Inflammatory macrophage treated with lipopolysaccharide for 4 hours (primary cell): ENCODE results near the gene CDC40.
"Not testable (repeated sequence)": the region's sequence is repeated elsewhere in the genome, so short reads cannot be mapped to it uniquely, and the experiment has no call there.

Experiments used
- DNase-seq: peaks from one replicate; pipeline ENCODE4 v3.0.0-alpha.2; 2020

CDC40 gene

GRCh38 chr6:110201151-110201884, 21.1 kb downstream of the CDC40 start:
- DNase-seq = no peak

DNA sequence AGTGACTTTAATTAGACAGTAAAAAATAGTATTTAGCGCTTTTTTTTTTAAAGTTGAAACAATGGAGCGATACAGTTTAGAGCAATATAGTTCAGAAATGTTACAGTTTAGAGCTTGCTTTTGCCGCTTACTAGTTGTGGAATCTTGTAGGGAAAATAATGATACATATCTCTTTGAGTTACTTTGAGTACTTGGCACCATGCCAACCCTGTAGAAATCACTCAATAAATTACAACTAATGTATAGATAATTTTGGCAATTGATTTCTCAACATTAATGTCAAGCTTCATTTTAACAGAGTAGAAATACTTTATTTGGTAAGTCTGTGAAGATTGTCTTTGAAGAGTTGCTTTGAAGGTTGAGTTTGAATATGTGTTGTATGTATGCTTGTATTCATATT, 27.4 kb downstream of the CDC40 start:
- DNase-seq = no peak

DNA sequence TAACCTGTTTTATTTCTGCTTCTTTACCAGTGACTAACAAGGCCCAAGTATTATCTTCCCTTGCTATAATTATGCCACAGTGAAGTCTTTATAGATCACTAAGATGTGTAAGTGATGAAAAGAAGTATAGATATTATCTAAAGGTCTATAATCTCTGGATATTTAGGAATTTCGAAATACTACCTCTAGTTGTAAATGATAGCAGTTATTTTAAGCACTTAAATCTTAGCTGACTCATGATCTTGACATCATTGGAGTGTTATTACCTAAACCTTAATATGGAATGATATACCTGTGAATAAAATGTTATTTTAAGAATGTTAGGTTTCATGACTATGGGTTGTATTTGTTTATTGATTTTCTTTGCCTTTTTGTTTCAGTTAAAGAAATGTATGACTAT, 31.5 kb downstream of the CDC40 start:
- DNase-seq = no peak

DNA sequence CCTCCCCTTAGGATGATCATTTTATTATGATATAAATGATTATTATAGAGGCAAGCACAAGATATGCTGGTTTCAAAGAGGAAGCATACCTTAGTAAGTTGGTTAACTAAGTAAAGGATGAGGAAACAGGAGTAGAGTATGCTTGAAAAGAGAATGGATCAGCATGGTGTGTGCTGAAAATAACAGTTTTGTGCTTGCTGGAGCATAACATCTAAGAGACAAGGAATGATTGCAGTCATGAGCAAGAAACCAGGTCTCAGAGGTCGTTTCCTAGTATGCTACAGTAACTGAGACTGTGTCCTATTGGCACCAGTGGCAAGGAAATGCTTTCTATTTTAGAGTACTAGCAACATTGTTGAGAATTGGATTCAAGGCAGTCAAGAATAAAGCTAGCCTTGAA, 34.1 kb downstream of the CDC40 start:
- DNase-seq = no peak

DNA sequence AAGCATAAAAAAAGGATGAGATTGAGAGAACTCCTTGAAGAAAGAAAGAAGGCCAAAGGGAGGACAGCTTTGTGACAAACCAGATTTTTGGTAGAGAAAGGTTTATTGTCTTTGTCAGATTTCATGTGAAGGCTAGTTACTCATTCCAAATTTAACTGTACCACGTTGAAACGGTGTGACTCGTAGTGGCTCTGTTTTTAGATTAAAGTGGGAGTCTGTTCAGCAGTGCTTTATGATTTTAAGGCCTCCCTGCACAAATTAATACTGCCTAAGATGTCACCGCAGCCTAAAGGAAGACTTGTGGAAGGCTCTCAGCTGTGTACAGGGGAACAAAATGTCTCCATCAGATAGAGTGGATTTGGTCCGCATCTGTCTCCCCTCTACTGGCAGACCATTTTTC, 35.9 kb downstream of the CDC40 start:
- DNase-seq = no peak

GRCh38 chr6:110217266-110217665, 37.0 kb downstream of the CDC40 start:
- DNase-seq = peak; percentile 7

DNA sequence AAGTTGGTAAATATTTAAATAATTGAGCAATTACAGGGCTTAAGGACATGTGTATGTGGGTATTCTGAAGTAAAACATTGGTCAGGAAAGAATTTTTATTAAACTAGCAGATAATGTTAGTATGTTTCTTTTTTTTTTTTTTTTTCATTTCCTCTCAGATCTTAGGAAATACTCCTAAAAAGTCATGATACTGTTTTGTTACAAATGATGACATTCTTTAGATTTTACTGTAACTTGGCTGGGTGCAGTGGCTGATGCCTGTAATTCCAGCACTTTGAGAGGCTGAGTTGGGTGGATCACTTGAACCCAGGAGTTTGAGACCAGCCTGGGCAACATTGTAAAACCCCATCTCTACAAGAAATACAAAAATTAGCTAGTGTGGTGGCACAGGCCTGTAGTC, 41.5 kb downstream of the CDC40 start:
- no peak for DNase-seq

DNA sequence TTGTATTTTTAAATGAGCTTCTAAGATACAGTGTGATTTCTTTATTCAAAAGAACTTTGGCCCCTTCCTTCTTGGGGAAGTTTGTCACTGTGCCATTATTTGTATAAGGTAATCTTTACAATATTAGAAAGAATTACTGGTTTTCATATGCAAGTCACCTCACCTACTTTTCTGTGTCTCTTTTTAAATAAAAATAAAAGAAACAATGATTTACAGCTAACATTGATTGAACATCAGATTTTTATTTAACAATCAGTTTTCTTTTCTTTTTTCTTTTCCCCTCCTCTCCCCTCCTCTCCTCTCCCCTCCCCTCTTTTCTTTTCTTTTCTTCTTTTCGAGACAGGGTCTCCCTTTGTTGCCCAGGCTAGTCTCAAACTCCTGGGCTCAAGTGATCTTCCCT, 46.0 kb downstream of the CDC40 start:
- DNase-seq = no peak

DNA sequence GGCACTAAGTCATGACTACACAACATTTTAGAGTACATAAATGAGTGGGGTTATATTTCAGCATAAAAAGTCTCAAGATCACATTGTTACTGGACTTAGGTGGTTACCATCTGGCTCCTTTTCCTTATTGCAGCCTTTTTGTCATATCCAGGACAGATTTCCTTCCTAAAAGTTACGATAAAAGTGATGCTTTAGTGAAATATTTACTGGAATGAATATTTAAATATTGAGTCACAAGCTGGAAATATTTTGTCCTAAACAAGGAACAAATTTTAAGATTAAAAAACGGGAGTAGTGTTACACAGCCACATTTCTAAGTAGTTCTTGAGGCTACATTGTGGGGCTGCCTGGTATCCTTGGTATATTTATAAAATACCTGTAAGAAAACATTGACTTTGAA, 52.2 kb downstream of the CDC40 start:
- no peak for DNase-seq

DNA sequence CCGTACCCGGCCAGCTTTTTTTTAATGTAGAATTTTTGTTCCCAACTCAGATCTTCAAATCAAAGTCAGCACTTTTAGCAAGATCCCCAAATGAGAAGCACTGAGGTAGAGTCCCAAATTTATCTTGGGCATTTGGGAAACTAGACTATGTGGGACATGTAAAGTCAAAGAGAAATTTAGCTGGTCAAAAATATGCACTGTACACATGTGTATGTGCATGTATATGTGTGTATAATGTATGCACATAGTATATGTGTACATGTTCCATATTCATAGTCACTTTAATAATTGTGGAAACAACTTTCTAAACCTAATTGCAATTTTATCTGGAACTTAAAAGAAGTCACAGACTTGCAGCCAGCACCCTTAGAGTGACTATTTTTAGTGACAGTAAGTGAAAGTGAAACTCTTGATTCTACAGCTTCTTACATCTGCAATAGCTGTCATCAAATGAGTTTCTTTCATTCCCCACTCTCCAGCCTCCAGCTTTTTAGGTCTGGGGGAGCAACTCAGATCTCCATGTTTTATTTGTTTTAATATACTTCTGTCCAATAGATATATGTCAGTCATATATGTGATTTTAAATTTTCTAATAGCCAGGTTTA, 53.6 kb downstream of the CDC40 start:
- peak; percentile 68 for DNase-seq

GRCh38 chr6:110236007-110236406, 55.8 kb downstream of the CDC40 start:
- not testable (repeated sequence) for DNase-seq

- DNase-seq = no peak
Observed at GRCh38 chr6:110239526-110240274, 59.5 kb downstream of the CDC40 start.

GRCh38 chr6:110244621-110245020, 64.4 kb downstream of the CDC40 start:
- not testable (repeated sequence) for DNase-seq

DNA sequence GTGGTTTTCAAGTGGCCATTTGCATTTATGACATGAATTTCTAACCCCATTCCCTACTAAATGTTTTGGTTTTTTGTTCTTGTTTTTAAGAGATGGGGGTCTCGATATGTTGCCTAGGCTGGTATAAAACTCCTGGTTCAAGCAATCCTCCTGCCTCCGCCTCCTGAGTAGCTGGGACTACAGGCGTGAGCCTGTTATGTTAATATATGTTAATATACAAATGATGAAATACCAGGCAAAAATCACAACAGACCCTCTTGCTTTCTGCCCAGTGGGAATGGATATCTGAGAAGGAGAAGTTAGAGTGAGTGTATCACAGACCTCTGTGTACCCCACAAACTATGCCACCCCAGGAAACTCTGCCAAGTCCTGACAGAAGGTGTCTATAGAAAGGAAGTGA, 66.2 kb downstream of the CDC40 start:
- DNase-seq = no peak

DNA sequence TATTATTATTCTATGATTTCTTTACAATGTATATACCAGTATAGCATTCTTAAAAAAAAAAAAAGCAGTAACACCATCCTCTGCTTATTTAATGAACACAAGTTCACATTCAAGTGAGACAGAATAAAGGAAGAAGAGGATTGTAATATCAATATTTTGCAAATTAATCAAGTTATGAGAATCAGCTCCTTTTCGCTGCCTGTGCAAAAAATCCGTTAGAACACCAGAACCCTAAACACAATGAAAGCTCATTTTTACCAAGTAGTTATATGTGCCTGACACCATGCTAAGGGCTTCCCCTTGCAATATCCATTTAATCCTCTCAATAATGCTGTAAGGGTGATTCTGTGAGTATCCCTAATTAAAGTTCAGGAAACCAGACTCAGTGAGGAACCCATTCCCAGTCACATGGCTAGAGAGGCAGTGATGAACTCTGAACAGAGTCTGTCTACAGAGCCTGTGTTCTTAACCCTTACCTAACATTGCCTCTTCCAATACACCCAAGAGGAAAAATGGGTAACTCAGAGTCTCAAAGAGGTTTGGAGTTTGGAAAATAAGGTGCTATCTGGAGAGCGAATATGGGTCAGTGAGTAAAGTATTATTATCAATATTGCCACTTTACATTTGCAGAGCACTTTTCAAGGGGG, 66.8 kb downstream of the CDC40 start:
- DNase-seq = no peak

- no peak for DNase-seq
Observed at GRCh38 chr6:110250058-110250457, 69.8 kb downstream of the CDC40 start.

- DNase-seq = no peak
Observed at GRCh38 chr6:110250838-110251237, 70.6 kb downstream of the CDC40 start.

- no peak for DNase-seq
Observed at GRCh38 chr6:110255211-110255750, 75.1 kb downstream of the CDC40 start.

DNA sequence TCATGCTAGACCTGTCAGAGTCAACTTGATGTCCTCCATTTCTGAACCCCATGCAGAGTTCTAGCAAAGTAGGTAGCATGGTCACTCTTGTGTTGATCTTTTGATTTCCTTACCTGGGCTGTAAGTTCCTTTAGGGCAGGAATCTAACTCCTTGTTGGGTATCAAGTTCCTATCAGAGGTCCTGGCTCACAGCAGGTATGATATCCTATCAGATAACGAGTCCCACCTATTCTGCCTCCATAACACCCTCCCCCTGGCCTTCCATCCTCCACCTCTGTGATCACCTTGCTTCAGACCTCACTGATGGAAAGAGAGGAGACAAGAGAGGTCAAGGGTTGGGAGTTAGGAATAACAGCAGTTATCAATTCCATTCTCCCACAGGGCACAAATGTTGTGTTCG, 76.1 kb downstream of the CDC40 start:
- no peak for DNase-seq

- DNase-seq = no peak
Observed at GRCh38 chr6:110265273-110265672, 85.0 kb downstream of the CDC40 start.

DNA sequence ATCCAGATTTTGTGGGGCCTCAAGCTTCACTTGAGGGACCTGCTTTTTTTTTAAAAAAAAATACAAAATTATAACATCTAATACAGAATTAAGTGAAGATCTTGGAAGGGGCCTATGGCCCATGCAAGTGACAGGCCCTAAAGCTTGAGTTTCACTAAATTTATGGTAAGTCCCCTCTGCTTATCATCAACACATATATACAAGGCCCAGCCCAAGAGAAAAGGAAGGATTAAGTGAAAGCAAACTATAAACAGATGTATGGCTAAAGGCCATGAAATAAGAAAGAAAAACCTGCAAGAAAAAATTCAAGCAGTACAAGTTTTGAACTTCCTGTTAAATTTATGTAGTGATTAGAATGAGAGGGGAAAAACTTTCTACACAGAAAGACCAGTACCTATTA, 86.8 kb downstream of the CDC40 start:
- no peak for DNase-seq

DNA sequence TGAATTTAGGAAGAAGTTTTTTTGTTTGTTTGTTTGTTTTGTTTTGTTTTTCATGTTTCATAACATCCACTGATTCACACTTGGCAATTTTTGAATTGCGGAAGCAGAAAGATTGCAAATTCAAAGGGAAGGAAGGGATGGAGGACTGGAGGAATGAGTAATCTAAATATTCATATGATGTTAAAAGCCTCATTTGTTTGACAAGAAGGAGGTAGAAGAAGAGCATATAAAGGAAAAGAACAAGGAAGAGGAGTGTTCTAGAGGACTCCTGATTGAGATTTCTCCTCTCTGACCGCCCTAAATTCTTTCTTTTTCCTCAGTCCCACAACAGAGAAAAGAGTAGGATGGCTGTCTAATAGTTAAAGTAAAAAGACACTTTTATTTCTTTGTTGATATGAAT, 89.4 kb downstream of the CDC40 start:
- no peak for DNase-seq

GRCh38 chr6:110270165-110270564, 89.9 kb downstream of the CDC40 start:
- DNase-seq = no peak

GRCh38 chr6:110271732-110272022, 91.5 kb downstream of the CDC40 start:
- DNase-seq = no peak
